HEK293 (cell line): ENCODE results near the gene AVP.
A peak's percentile ranks its signal among the peaks of the same experiment; 100 is the strongest.
"Not testable (repeated sequence)": the region's sequence is repeated elsewhere in the genome, so short reads cannot be mapped to it uniquely, and the experiment has no call there.

Experiments used
- CTCF ChIA-PET: fragments of 350-600 bp; formaldehyde crosslinking; extraction: SDS; loops from one replicate; lab custom pipeline; 2021; ENCODE audit warnings: antibody characterized with exemption; lab: Yijun Ruan, JAX
- POLR2A ChIA-PET: fragments of 300-600 bp; formaldehyde crosslinking; extraction: SDS; loops from one replicate; lab custom pipeline; 2020; ENCODE audit warnings: antibody characterized with exemption, inconsistent platforms; lab: Yijun Ruan, JAX
- H3K27ac ChIP-seq: fragments of 200-500 bp; sonication (Bioruptor generic); 2 replicates; pipeline ENCODE4 v1.5.1; 2014; ENCODE audit warnings: low read depth, low read length, control low read depth, inconsistent platforms; ENCODE audit errors: extremely low read depth
- H3K36me3 ChIP-seq, 2 experiments: fragments of 200-500 bp in 1 of 2; sonication (Bioruptor generic) in 1 of 2; 1 replicate in 1 of 2; 2 replicates in 1 of 2; pipeline ENCODE4 v1.5.1; 2014 to 2017; ENCODE audit warnings: inconsistent platforms in 2 of 2, low read length in 2 of 2; ENCODE audit not compliant: control insufficient read depth in 2 of 2, insufficient read depth in 1 of 2
- H3K4me1 ChIP-seq: fragments of 200-500 bp; sonication (Bioruptor generic); 2 replicates; pipeline ENCODE4 v1.5.1; 2014; ENCODE audit warnings: mild to moderate bottlenecking, low read length, inconsistent platforms; ENCODE audit not compliant: control insufficient read depth, insufficient read depth
- H3K4me3 ChIP-seq: 2 replicates; pipeline ENCODE4 v1.5.1; 2011; ENCODE audit warnings: low read depth, mild to moderate bottlenecking, control low read depth, low read length, moderate library complexity
- H3K9me3 ChIP-seq: fragments of 200-500 bp; sonication (Bioruptor generic); 2 replicates; pipeline ENCODE4 v1.5.1; 2014; ENCODE audit warnings: low read depth, low read length, inconsistent platforms; ENCODE audit not compliant: control insufficient read depth, insufficient read depth
- ATF2 ChIP-seq: fragments of 450-650 bp; formaldehyde crosslinking; IDR thresholded peaks from 2 replicates; pipeline ENCODE4 v1.5.1; 2016; ENCODE audit warnings: missing biosample characterization, missing genetic modification characterization, low read depth
- MYNN ChIP-seq: fragments of 450-650 bp; formaldehyde crosslinking; IDR thresholded peaks from 2 replicates; pipeline ENCODE4 v1.5.1; 2016; ENCODE audit warnings: missing biosample characterization, missing genetic modification characterization, borderline replicate concordance
- OSR2 ChIP-seq: fragments of 450-650 bp; formaldehyde crosslinking; IDR thresholded peaks from 2 replicates; pipeline ENCODE4 v1.5.1; 2016; ENCODE audit warnings: missing biosample characterization, missing genetic modification characterization
- PATZ1 ChIP-seq: fragments of 450-650 bp; formaldehyde crosslinking; IDR thresholded peaks from 2 replicates; pipeline ENCODE4 v1.5.1; 2016; ENCODE audit warnings: missing biosample characterization, missing genetic modification characterization
- SCRT2 ChIP-seq: fragments of 450-650 bp; formaldehyde crosslinking; IDR thresholded peaks from 2 replicates; pipeline ENCODE4 v1.5.1; 2016; ENCODE audit warnings: missing biosample characterization, missing genetic modification characterization
- SETDB1 ChIP-seq: IDR thresholded peaks from one replicate; pipeline ENCODE4 v1.6.1; 2017; ENCODE audit warnings: mild to moderate bottlenecking, low read length, moderate library complexity, mixed read lengths; ENCODE audit not compliant: insufficient read length
- SP7 ChIP-seq: fragments of 450-650 bp; formaldehyde crosslinking; IDR thresholded peaks from 2 replicates; pipeline ENCODE4 v1.5.1; 2016; ENCODE audit warnings: missing biosample characterization, missing genetic modification characterization
- ZBTB10 ChIP-seq: fragments of 450-650 bp; formaldehyde crosslinking; IDR thresholded peaks from 2 replicates; pipeline ENCODE4 v1.5.1; 2016; ENCODE audit warnings: missing biosample characterization, missing genetic modification characterization
- ZBTB21 ChIP-seq: fragments of 450-650 bp; formaldehyde crosslinking; IDR thresholded peaks from 2 replicates; pipeline ENCODE4 v1.5.1; 2017; ENCODE audit warnings: missing biosample characterization, missing genetic modification characterization
- ZFP3 ChIP-seq: fragments of 450-650 bp; formaldehyde crosslinking; IDR thresholded peaks from 2 replicates; pipeline ENCODE4 v1.5.1; 2016; ENCODE audit warnings: low read depth, missing biosample characterization, missing genetic modification characterization
- ZNF138 ChIP-seq: fragments of 450-650 bp; formaldehyde crosslinking; IDR thresholded peaks from 2 replicates; pipeline ENCODE4 v1.5.1; 2016; ENCODE audit warnings: missing biosample characterization, missing genetic modification characterization, borderline replicate concordance
- ZNF530 ChIP-seq: fragments of 450-650 bp; formaldehyde crosslinking; IDR thresholded peaks from 2 replicates; pipeline ENCODE4 v1.5.1; 2016; ENCODE audit warnings: low read depth, missing biosample characterization, missing genetic modification characterization
- ZNF558 ChIP-seq: fragments of 450-650 bp; formaldehyde crosslinking; IDR thresholded peaks from 2 replicates; pipeline ENCODE4 v1.5.1; 2016; ENCODE audit warnings: missing biosample characterization, missing genetic modification characterization
- ZNF610 ChIP-seq: fragments of 450-650 bp; formaldehyde crosslinking; IDR thresholded peaks from 2 replicates; pipeline ENCODE4 v1.5.1; 2016; ENCODE audit warnings: missing biosample characterization, missing genetic modification characterization, borderline replicate concordance
- ZNF621 ChIP-seq: fragments of 450-650 bp; formaldehyde crosslinking; IDR thresholded peaks from 2 replicates; pipeline ENCODE4 v1.5.1; 2017; ENCODE audit warnings: missing biosample characterization, missing genetic modification characterization
- ZNF670 ChIP-seq: fragments of 450-650 bp; formaldehyde crosslinking; IDR thresholded peaks from 2 replicates; pipeline ENCODE4 v1.5.1; 2016; ENCODE audit warnings: missing biosample characterization, missing genetic modification characterization, low read depth

The AVP gene

DNA sequence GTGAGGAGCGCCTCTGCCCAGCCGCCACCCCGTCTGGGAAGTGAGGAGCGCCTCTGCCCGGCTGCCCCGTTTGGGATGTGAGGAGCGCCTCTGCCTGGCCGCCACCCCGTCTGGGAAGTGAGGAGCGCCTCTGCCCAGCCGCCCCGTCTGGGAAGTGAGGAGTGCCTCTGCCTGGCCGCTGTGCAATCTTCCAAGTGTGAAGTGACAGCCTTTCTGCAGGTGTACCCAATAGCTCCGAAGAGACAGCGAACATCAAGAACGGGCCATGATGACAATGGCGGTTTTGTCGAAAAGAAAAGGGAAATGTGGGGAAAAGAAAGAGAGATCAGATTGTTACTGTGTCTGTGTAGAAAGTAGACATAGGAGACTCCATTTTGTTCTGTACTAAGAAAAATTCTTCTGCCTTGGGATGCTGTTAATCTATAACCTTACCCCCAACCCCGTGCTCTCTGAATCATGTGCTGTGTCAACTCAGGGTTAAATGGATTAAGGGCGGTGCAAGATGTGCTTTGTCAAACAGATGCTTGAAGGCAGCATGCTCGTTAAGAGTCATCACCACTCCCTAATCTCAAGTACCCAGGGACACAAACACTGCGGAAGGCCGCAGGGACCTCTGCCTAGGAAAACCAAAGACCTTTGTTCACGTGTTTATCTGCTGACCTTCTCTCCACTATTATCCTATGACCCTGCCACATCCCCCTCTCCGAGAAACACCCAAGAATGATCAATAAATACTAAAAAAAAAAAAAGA, 41.4 kb upstream of the AVP start:
- peaks cover 5 to 22% of the 10 kb centered on the region in 2 experiments; a peak in 1 of 3 replicates for H3K36me3 ChIP-seq
- H3K9me3 ChIP-seq, H3K4me1 ChIP-seq, H3K4me3 ChIP-seq: not testable (repeated sequence)
- TF ChIP-seq SETDB1, result peak; percentile 8
- TF ChIP-seq, all 188 proteins: peak for 1; not testable (repeated sequence) for 187
- H3K27ac ChIP-seq, POLR2A ChIA-PET: not testable (repeated sequence)
- CTCF ChIA-PET, result interaction anchor here (0.6 kb wide), 1 partner anchor 158 kb away, joined by 3 read pairs; no protein-coding TSS in a partner anchor

- POLR2A ChIA-PET, result interaction anchor here (0.6 kb wide), 1 partner anchor 31 kb away, joined by 3 read pairs; no protein-coding TSS in a partner anchor
- H3K4me3 ChIP-seq, H3K27ac ChIP-seq, H3K4me1 ChIP-seq, CTCF ChIA-PET, H3K9me3 ChIP-seq: not testable (repeated sequence)
- H3K36me3 ChIP-seq, result peaks cover 5 to 26% of the 10 kb centered on the region in 2 experiments; a peak in 2 of 3 replicates
These were observed 40.4 kb upstream of the AVP start for GRCh38 chr20:3124773-3125560.

DNA sequence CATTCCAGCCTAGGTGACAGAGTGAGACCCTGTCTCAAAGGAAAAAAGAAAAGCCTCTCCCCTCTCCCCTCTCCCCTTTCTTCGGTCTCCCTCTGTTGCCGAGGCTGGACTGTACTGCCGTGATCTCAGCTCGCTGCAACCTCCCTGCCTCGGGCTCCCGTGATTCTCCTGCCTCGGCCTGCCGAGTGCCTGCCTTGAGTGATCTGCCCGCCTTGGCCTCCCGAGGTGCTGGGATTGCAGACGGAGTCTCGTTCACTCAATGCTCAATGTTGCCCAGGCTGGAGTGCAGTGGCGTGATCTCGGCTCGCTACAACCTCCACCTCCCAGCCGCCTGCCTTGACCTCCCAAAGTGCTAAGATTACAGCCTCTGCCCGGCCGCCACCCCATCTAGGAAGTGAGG, 39.6 kb upstream of the AVP start:
- POLR2A ChIA-PET, H3K27ac ChIP-seq, H3K9me3 ChIP-seq, H3K4me1 ChIP-seq, CTCF ChIA-PET, H3K4me3 ChIP-seq: not testable (repeated sequence)
- H3K36me3 ChIP-seq, result peaks cover 8 to 28% of the 10 kb centered on the region in 2 experiments; a peak in 2 of 3 replicates

DNA sequence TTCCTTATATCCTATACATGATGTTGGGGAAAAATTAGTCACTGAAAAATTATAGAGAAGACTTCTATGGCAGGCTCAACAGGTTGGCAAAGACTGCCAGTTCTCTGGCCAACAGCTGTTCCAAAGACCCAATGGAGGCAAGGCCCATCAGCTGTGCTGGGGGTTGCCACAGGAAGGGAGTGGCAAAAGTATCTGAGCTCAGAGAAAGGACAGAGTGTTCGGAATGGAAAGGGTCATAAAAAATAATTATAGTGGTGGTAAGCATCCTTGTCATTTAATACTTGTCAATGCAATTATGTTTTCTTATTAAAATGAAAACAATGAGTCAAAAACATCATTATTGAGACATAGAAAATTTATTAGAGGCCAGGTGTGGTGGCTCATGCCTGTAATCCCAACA, 39.0 kb upstream of the AVP start:
- H3K36me3 ChIP-seq, result peaks cover 8 to 30% of the 10 kb centered on the region in 2 experiments; a peak in 2 of 3 replicates
- POLR2A ChIA-PET, result no interaction called here
- TF ChIP-seq ZBTB10 (tag by site-specific recombination) (no peak), ZNF558 (tag by site-specific recombination) (no peak), MYNN (tag by site-specific recombination) (no peak), PATZ1 (tag by site-specific recombination) (no peak), ATF2 (no peak), ZNF530 (tag by site-specific recombination) (0 out of 2 replicates have a peak, but pooled peaks have one; percentile 66), ZNF138 (no peak), ZBTB21 (tag by site-specific recombination) (no peak), ZNF670 (no peak), OSR2 (no peak), SCRT2 (tag by site-specific recombination) (peak; percentile 69), ZNF610 (tag by site-specific recombination) (no peak), ZFP3 (tag by site-specific recombination) (no peak), ZNF621 (tag by site-specific recombination) (no peak), SP7 (tag by site-specific recombination) (peak; percentile 74)
- H3K4me1 ChIP-seq, result peaks cover 4% of the 10 kb centered on the region; the same call in 1 of the 2 replicates
- no peak overlapping the region for H3K27ac ChIP-seq
- no peak overlapping the region for H3K4me3 ChIP-seq
- no peaks in the 10 kb centered on the region for H3K9me3 ChIP-seq
- CTCF ChIA-PET, result interaction anchor here (0.9 kb wide), 1 partner anchor 193 kb away, joined by 3 read pairs; no protein-coding TSS in a partner anchor
